Activated CD4-positive, alpha-beta T cell treated with anti-CD3 and anti-CD28 coated beads for 24 hours (primary cell): ENCODE measurements around the gene DCP1A.
"Not testable (repeated sequence)": the region's sequence is repeated elsewhere in the genome, so short reads cannot be mapped to it uniquely, and the experiment has no call there.

Source experiments
- DNase-seq, 2 donors: peaks; one replicate each; pipeline ENCODE4 v3.0.0-alpha.2; 2020; ENCODE audit warnings: low read depth in 2 of 2

DCP1A gene

GRCh38 chr3:53328746-53329145 is 18.6 kb downstream of the DCP1A start:
- DNase-seq: no peak

GRCh38 chr3:53327986-53328385 is 19.4 kb downstream of the DCP1A start:
- not testable (repeated sequence) for DNase-seq

- no peak for DNase-seq
These were observed 23.2 kb downstream of the DCP1A start for GRCh38 chr3:53324105-53324504.

- no peak for DNase-seq
These were observed 26.6 kb downstream of the DCP1A start for GRCh38 chr3:53320697-53321096.

GRCh38 chr3:53318522-53318921 is 28.8 kb downstream of the DCP1A start:
- no peak for DNase-seq

GRCh38 chr3:53312832-53313231 is 34.5 kb downstream of the DCP1A start:
- no peak for DNase-seq

- DNase-seq: no peak
These were observed 35.5 kb downstream of the DCP1A start for GRCh38 chr3:53311882-53312281.

DNA sequence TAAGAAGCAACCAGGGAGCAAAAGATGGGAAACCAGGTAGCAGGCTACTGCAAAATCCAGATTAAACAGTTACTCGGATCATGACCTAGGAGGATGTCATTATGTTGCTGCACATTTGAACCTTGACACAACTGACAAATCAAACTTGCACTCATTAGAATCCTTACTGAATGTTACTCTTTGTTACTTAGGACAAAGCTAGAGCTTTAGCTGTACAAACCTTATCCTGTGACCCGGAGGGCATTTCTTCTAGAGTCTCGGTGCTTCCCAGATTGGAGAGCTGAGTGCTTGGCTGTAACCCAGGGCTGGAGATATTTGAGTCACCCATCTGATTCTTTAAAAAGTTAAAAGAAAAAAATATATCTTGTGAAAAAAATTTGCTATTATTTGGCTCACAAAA is 43.4 kb downstream of the DCP1A start:
- no peak for DNase-seq

- no peak for DNase-seq
These were observed 43.8 kb downstream of the DCP1A start for GRCh38 chr3:53303549-53303948.

GRCh38 chr3:53300826-53301225 is 46.5 kb downstream of the DCP1A start:
- no peak for DNase-seq

DNA sequence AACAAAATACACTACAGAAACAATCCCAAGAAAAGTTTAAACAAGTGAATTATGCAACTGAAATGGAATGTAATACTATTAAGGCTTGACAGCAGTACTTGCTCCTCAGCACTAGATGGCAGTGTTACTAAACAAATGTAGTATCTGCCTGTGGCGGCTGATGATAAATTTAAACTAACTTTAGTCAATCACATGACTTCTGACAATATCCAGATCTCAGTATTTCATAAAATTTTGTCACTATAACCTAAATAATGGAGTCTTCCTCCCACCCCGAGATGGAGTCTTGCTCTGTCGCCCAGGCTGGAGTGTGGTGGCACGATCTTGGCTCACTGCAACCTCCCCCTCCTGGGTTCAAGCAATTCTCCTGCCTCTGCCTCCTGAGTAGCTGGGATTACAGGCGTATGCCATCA is 47.7 kb downstream of the DCP1A start:
- not testable (repeated sequence) for DNase-seq

GRCh38 chr3:53295410-53295809 is 51.9 kb downstream of the DCP1A start:
- no peak for DNase-seq

DNA sequence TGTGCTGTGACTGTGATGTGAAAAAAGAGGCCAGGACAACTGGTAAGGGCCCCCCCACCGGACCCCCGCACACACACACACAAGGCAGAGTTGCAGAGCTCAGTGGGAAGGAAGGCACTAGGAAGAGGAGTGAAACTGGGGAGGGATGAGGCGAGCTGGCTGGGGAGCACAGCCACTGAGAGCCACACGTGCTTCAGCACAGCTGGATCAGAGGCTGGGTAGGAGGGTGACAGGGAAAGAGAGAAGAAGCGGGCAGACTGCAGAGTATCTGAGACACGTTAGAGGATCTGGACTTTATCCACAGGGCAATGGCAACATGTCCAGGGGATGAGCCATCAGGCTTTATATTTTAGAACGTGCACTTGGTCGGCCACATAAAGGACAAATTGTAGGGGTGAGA is 53.5 kb downstream of the DCP1A start:
- DNase-seq: no peak

GRCh38 chr3:53288214-53288613 is 59.1 kb downstream of the DCP1A start:
- no peak for DNase-seq

GRCh38 chr3:53287131-53287629 is 60.2 kb downstream of the DCP1A start:
- no peak for DNase-seq

DNA sequence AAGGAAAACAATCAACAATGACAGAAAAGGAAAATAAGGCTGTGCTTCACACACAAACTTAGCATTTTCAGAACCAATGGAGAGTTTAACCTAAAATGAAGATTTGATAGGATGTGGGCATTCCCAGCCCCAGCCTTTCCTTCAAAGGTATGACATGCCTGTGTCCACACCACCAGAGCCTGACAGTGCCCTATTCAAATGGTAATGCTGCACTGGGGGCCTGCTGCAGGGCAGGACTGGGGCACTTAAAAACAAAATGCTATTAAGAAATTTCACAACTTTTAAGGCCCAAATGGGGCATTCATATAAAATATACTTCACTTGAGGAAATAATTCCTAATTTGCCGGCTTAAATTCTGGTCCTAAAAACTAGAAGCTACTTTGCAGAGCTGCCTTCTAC is 60.6 kb downstream of the DCP1A start:
- no peak for DNase-seq

DNA sequence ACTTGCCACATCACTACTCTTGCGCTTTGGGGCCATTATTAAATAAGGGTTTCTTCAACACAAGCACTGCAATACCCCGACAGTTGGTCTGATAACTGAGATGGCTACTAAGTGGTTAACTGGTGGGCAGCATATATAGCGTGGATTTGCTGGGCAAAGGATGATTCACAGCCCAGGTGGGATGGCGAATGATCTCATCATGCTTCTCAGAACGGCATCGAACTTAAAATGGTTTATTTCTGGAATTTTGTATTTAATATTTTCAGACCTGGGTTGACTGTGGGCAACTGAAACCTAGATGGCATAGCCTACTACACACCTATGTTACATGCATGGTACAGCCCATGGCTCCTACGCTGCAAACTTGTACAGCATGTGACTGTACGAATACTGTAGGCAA is 64.8 kb downstream of the DCP1A start:
- no peak for DNase-seq

GRCh38 chr3:53278667-53279066 is 68.7 kb downstream of the DCP1A start:
- no peak for DNase-seq

GRCh38 chr3:53274938-53275605 is 72.3 kb downstream of the DCP1A start:
- DNase-seq: no peak

DNA sequence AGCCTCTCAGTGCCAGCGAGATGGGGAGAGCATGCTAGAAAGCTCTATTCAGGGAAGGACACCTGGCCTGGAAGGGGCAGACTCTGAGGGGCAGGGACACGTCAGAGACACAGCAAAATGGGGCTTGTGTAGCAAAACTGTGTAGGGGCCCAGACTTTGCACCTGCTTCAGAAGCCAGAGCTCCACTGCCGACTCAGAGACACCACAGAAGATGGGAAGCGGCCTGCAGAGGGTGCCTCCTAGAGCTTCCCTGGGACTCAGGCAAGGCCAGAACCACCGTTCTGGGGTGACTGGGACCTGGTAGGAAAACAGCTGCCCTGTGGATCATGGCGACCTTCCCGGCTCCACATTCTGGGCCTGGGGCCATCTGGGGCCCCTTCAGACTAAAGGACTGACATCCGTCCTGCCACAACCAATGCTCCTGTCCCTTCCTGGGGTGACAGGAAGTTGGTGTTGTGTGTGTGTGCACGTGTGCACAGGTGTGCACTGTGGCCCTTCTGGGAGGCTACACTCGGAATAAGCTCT is 74.1 kb downstream of the DCP1A start:
- no peak for DNase-seq

GRCh38 chr3:53269888-53270880 is 77.2 kb downstream of the DCP1A start:
- no peak for DNase-seq

DNA sequence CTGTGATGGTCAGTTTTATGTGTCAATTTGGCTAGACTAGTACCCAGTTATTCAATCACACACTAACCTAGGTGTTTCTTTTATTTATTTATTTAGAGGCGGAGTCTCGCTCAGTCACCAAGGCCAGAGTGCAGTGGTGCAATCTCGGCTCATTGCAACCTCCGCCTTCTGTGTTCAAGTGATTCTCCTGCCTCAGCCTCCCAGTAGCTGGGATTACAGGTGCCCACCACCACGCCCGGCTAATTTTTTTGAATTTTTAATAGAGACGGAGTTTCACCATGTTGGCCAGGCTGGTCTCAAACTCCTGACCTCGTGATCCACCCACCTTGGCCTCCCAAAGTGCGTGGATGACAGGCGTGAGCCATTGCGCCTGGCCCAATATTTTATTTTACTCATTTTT is 78.2 kb downstream of the DCP1A start:
- DNase-seq: not testable (repeated sequence)

DNA sequence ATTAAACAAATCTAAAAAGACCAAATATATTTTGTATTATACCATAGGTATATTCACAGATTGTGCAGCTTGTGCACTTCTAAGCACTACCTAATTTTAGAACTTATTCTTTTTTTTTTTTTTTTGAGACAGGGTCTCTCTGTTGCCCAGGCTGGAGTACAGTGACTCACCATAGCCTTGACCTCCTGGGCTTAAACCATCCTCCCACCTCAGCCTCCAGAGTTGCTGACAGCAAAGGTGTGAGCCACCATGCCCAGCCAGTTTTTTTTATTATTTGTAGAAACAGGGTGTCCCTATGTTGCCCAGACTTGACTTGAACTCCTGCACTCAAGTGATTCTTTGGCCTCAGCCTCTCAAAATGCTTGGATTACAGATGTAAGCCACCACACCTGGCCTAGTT is 79.6 kb downstream of the DCP1A start:
- DNase-seq: no peak
